ENCODE results near the gene KCNH4. TPM values are rescaled to one million over a fixed set of nuclear protein-coding genes. Genes with fewer than 3 reads are reported as not detected.
A peak's percentile ranks its signal among the peaks of the same experiment; 100 is the strongest.

KCNH4 gene
- total and polyA plus RNA-seq, 9 of the 15 experiments (the other 6 are each of a cell fraction or from before 2014, with no cell fraction given): 0.10 to 1.8 (median 0.50) TPM

- no peak for TF ChIP-seq ZNF140 (CRISPR knock-in tag; IDR thresholded peaks at IDR 0.05)
- no peak for TF ChIP-seq ZFP1 (CRISPR knock-in tag; IDR thresholded peaks at IDR 0.05)
Measured at GRCh38 chr17:42202696-42203095, 21.8 kb upstream of the KCNH4 start (continued).

GRCh38 chr17:42202159-42202558, 21.2 kb upstream of the KCNH4 start:
- Histone ChIP-seq H3K9ac (ENCODE audit: insufficient read depth in 1 of 2, low read depth in 2 of 2, low read length in 2 of 2) (peak overlapping the region in 1 of 2 experiments; percentile 37; a peak in 1 of 4 replicates), H3K9me3 (replicated peaks; ENCODE audit: control insufficient read depth, insufficient read depth, low read depth, low read length) (no peaks in the 10 kb centered on the region), H4K20me1 (replicated peaks; ENCODE audit: control insufficient read depth, insufficient read depth, low read length) (no peaks in the 10 kb centered on the region), H3K27me3 (ENCODE audit: control insufficient read depth in 2 of 2, insufficient read depth in 2 of 2, low read length in 2 of 2) (no peaks in the 10 kb centered on the region), H3K79me2 (ENCODE audit: control insufficient read depth, insufficient read depth, low read length) (no peaks in the 10 kb centered on the region), H3K27ac (ENCODE audit: extremely low read depth, low read depth, low read length) (no peak overlapping the region), H2AFZ (ENCODE audit: low read depth, low read length) (no peak overlapping the region), H3K9me1 (ENCODE audit: control insufficient read depth, insufficient read depth, low read length) (no peaks in the 10 kb centered on the region), H3K4me1 (replicated peaks in 1 of 2; ENCODE audit: control insufficient read depth in 2 of 2, insufficient read depth in 2 of 2, low read length in 2 of 2) (peaks cover 15% of the 10 kb centered on the region in 2 experiments; a peak in 4 of 5 replicates), H3K4me3 (no peak overlapping the region), H3K4me2 (ENCODE audit: insufficient read depth, low read length) (no peak overlapping the region), H3K36me3 (ENCODE audit: control insufficient read depth, insufficient read depth, low read length) (peaks cover 83% of the 10 kb centered on the region)
- FAIRE-seq (no peak), ATAC-seq (no peak), DNase-seq (ENCODE audit: extremely low read depth in 1 of 4, low spot score in 3 of 4) (no peak)
- 90% methylated on average over 6 of the region's 6 CpGs for WGBS (ENCODE audit: insufficient coverage, low coverage, missing lambda C conversion rate)
- ChIA-PET CTCF (ENCODE audit: low intra/inter-chr PET ratio) (no interaction called here), POLR2A (interaction anchor here (0.8 to 1.4 kb wide), 2 partner anchors 23 to 127 kb away, joined by 3 to 7 read pairs; no protein-coding TSS in a partner anchor)
- in situ Hi-C loops (cut with MboI): no loop called here
- BruUV-seq (replicated peaks): no TSS peak
- intact Hi-C loops (cut with micrococcal nuclease): no loop called here
- TF ChIP-seq POLR2G (IDR thresholded peaks at IDR 0.05; ENCODE audit: low read depth, low read length) (0 out of 2 replicates have a peak, but pooled peaks have one; percentile 49), RBM22 (IDR thresholded peaks at IDR 0.05; ENCODE audit: low read depth, low read length, poor library complexity, severe bottlenecking) (peak; percentile 35), FOXK1 (CRISPR knock-in tag; IDR thresholded peaks at IDR 0.05; ENCODE audit: borderline replicate concordance) (no peak)

Data from K562 (cell line).